ENCODE results near the gene SPDL1. TPM values are rescaled to one million over a fixed set of nuclear protein-coding genes. Genes with fewer than 3 reads are reported as not detected.
A peak's percentile ranks its signal among the peaks of the same experiment; 100 is the strongest.
"Not testable (repeated sequence)": the region's sequence is repeated elsewhere in the genome, so short reads cannot be mapped to it uniquely, and the experiment has no call there.

The SPDL1 gene
- total RNA-seq, 2 donors from 2014 or later = 3.8 to 7.1 TPM

DNA sequence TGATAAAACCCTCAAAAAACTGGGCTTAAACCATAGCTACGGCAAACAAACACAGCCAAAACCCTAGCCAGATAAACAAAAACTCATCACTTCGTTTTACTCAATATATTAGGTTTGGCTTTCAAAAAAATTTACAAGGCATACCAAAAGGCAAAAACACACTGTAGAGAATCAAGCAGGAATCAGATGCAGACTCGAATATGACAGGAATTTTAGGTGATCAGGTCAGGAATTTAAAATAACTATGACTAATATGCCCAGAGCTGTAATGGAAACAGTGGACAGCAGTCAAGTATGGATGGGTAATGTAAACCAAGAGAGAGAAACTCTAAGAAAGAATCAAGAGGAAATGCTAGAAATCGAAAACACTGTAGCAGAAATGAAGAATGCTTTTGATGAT lies 27.0 kb downstream of the SPDL1 start:
- intact Hi-C loops (cut with DNase I, micrococcal nuclease) = no loop called here
- ATAC-seq (no peak), DNase-seq (no peak)

DNA sequence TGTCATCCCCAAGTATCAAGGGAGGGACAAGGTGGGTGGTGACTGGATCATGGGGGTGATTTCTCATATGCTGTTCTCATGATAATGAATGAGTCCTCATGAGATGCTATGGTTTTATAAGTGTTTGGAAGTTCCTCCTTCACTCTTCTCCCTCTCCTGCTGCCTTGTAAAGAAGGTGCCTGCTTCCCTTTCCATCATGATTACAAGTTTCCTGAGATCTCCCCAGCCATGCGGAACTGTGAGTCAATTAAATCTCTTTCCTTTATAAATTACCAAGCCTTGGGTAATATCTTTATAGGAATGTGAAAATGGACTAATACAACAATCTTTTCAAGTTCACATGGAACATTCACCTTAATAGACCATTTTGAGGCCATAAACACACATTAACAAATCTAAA lies 32.0 kb downstream of the SPDL1 start:
- intact Hi-C loops (cut with DNase I, micrococcal nuclease) = no loop called here
- no peak for DNase-seq
- no peak for ATAC-seq

DNA sequence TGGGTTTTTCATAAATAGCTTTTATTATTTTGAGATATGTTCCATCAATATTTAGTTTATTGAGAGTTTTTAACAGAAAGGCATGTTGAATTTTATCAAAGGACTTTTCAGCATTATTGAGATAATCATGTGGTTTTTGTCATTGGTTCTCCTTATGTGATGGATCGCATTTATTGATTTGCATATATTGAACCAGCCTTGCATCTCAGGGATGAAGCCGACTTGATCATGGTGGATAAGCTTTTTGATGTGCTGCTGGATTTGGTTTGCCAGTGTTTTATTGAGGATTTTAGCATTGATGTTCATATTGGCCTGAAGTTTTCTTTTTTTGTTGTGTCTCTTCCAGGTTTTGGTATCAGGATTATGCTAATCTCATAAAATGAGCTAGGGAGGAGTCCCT lies 40.7 kb downstream of the SPDL1 start:
- ATAC-seq; intact Hi-C loops (cut with DNase I, micrococcal nuclease); DNase-seq: not testable (repeated sequence)

DNA sequence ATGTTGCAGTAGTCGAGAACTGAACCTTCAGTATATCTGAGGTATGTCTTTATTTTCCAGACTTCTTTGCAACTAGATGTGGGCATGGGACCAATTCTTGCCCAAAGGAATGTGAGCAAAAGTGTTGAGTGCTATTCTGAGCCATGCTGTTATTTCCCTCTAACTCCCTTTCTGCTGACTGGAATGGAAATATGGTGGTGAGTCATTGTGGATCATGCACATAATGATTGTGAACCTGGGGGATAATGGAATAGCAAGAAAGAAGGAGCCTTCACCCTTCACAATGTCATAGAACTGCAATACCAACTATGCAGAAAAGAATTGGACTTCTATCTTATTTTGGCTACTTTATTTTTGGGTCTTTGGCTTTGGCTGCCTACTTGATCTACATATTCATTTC lies 43.2 kb downstream of the SPDL1 start:
- DNase-seq (no peak), ATAC-seq (no peak)
- intact Hi-C loops (cut with DNase I, micrococcal nuclease) = no loop called here

DNA sequence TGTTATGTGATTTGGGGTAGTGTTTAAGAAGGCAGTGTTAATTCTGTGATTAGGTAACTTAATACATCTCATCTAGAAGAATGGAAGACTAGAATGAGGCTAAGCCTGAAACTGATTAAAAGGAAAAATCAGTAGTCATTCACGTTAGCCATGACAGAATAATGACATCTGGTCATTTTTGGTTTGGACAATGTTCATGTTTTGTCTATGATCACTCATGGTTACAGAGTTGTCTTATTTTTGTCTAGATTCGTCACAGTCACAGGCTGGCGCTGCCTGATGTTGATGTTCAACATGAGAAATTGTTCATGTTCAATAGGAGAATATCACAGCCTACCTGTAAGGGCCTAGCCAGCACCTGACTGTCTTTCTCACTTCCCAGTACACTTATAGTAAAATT lies 44.0 kb downstream of the SPDL1 start:
- intact Hi-C loops (cut with DNase I, micrococcal nuclease) = no loop called here
- DNase-seq (no peak), ATAC-seq (no peak)

DNA sequence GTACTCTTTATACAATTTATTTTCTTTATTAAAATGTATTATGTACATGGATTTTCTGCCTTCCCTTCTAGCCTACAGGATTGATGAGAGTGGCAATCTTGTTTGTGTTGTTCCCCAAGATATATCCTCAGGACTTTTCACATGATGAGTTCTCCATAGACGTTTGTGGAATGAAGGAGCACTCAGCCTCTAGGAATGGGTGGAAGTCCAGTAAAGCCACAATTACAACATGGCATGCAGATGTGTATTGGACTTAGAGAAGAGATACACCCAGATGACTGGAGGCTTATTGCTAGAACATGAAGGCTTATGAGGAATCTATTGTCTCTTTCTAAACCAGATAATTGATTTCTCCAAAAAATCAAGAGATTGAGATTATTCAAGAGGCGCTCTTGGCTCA lies 45.3 kb downstream of the SPDL1 start:
- no peak for DNase-seq
- no peak for ATAC-seq
- intact Hi-C loops (cut with DNase I, micrococcal nuclease) = no loop called here

DNA sequence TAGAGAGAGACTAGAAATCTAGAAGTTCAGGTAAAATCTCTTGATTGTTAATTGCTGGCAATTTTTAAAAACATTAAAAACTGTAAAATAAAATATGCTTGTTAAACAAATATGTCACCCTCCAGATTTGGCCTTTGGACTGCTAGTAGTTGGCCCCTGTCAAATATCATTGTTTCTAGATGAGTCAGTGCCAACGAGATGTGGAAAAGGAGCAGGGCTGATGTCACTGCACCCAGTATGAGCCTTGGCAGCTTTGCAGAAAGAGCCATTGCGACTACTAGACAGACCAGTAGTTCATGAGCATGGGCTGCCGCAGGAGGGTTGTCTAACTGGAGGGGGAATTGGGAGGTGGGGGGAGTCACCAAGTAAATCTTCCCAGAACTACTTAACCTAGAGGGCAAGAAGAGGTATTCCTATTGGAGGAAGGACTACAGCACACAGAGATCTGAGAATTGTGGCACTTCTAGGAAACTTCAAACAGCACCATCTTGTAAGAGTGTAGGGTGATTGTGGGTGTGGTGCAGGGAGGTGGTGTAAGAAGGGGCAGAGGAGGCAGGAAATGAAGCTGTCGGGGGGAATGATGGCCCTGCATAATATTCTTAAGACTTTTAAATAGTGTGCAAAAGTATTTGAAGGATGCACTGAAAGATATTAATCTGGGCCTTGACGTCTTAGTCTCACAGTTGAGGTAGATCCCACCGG lies 46.4 kb downstream of the SPDL1 start:
- ATAC-seq (no peak), DNase-seq (no peak)
- intact Hi-C loops (cut with DNase I, micrococcal nuclease) = no loop called here

DNA sequence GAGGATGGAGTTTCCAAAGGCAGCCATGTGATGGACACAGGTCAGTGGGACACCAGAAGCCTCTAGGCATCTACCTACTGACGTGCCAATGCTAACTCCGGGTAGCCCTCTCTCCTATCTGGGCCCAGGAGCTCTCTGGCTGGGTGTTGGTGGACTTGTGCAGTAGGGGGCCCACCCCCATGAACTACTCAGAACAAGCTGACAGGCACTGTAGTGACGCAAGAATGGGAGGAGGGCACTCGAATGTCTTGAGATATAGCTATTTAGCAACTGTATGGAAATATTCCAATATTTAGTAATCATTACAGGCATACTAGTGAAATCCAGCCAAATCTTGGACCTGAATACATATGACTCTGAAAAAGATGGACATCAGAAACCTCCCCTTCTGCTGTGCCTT lies 47.8 kb downstream of the SPDL1 start:
- ATAC-seq (no peak), DNase-seq (no peak)
- intact Hi-C loops (cut with DNase I, micrococcal nuclease) = no loop called here

DNA sequence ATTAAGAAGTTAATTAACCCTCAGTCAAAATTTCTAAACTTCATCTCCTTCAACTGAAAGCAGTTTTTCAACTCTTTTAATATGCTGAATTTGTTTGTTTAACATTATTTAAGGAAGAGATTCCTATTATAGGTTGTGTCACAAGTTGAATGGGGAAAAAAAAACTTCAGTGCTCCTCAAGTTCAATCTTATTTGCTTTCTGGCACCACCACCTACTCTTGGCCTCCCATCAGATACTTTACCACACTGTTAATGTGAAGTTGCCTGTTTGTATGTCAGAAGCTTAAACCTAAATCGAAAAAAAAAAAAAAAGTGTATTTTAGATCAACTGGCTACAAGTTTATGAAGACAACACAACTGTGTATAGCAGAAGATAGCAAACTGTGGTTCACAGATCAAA lies 49.4 kb downstream of the SPDL1 start:
- ATAC-seq (no peak), DNase-seq (no peak)
- intact Hi-C loops (cut with DNase I, micrococcal nuclease) = no loop called here

DNA sequence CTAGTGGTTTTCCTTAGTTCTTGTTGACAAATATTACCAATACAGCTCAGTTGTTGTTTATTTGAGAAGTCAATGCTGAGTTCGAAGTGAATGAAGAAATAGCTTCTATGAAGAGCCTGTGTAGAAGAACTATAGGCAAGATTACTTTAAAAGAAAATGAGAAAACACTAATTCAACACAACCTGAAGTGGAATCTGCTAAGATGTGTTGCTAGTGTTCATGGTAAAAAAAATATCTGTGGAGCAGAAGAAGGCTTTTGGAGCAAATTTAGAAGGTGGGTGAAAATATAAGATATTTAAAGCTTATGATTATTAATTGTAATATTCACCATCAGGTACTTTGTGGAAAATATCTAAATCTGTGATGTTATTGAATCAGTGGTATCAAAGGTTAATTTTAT lies 51.0 kb downstream of the SPDL1 start:
- intact Hi-C loops (cut with DNase I, micrococcal nuclease) = no loop called here
- no peak for DNase-seq
- ATAC-seq = no peak

DNA sequence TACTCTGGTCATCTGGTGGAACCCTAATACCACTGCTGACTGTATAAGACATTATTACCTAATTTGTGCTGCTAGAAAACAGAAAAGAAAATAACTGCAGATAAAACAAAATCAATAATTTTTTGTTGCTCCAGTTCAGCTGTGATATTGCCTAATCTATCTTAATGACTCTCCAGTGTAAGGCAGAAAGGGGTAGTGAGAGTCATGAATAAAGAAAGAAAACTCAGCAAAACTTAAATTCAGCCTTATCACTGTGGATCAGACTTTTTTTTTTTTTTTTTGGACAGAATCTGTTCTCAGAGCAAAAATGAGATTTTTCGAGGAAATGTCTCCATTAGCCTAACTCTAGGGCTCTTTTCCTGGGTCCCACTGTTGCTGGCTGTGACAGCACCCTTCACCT lies 52.4 kb downstream of the SPDL1 start:
- no peak for DNase-seq
- ATAC-seq = no peak
- intact Hi-C loops (cut with DNase I, micrococcal nuclease) = no loop called here

DNA sequence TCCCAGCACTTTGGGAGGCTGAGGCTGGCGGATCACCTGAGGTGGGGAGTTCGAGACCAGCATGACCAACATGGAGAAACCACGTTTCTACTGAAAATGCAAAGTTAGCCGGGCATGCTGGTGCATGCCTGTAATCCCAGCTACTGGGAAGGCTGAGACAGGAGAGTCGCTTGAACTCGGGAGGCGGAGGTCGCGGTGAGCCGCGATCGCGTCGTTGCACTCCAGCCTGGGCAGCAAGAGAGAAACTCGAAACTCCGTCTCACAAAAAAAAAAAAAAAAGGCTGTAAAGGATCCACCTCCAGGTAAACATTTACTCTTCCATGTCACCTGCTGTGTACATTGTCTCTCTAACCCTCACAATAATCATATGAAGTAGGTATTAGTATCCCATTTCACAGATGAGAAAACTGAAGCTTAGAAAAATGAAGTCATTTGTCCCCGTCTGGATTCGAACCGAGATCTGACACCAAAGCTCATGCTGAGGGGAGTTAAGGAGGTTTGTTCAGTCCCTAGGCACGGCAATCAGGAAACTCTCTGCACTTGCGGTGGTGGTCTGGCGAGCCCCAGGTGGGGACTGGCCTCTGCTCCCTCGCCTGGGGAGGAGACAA lies 53.0 kb downstream of the SPDL1 start:
- DNase-seq = no peak
- intact Hi-C loops (cut with DNase I, micrococcal nuclease) = no loop called here
- no peak for ATAC-seq

DNA sequence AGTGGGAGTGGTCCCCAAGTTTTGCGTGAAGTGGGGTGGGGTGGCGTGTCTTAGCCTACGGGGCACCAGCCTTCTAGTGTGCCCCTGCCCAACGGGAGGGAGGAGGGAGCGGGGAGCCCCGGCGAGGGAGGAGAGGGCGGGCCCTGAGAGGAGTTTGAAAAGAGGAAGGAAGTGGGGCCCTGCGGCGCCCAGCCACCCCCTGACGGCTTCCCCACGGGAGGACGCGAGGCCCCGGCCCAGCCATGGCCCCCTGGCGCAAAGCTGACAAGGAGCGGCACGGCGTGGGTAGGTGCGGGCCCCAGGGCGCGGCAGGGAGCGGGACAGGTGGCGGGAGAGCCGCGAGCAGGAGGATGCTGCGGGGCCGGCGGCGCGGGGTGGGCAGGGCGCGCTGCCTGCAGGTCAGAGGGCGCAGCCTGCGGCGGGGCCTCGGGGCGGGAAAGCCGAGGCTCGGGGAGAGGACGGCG lies 53.5 kb downstream of the SPDL1 start, which contains the start of gene DOCK2:
TSS of gene DOCK2 (plus strand) at position 191 of the 464 bp plus-strand sequence. CDS start at position 243, 52 bp downstream.
- ATAC-seq (peak; percentile 53), DNase-seq (peak; percentile 62 to 70)
- intact Hi-C loops (cut with DNase I, micrococcal nuclease) = no loop called here

DNA sequence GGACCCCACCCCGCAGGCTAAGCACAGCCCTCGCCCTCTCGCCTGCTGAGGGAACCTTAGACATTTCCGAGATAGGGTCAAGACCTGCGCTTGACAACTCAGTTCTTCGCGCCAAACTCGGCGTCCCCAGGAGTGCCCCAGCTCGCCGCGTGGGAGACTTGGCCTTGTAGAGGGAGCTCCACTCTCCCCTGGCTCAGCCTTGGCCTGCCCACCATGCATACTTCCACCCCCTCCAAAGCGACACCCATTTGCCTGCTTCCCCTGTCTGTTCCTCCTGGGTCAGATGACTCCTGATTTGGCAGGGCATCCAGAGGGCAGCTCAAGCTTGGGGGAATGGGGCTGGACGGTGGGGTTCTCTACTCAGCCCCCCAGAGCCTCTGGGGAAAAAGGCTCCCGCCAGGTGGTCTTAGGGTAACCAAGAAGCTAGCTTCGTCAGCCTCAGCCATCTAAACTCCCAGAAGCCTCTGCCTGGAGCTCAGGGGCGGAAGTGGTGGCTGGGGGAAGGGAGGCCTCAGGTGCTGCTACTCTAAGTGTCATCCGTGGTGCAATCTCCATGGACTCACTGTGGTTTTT lies 54.1 kb downstream of the SPDL1 start:
- ATAC-seq = peak; percentile 31
- intact Hi-C loops (cut with DNase I, micrococcal nuclease) = no loop called here
- DNase-seq = peak in 1 of 2 donors; percentile 61

DNA sequence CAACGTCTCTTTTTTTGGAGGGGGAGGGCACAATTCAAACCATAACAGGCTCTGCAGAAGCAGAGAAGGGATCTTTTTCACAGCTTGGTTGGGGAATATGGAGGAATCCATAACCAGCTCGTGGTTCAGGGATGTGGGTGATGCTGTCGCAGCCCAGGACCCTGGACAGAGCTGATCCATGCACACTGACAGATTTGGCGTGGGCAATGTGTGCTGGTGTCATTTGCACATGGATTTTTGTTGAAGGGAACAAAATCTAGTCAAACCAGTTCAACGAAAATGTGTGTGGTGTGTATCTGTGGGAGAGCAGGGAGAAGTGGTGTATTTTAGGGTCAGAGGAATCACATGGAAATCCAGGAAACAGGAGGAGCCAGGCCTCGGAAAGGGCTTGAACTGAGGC lies 57.7 kb downstream of the SPDL1 start:
- DNase-seq (no peak), ATAC-seq (no peak)
- intact Hi-C loops (cut with DNase I, micrococcal nuclease) = no loop called here

DNA sequence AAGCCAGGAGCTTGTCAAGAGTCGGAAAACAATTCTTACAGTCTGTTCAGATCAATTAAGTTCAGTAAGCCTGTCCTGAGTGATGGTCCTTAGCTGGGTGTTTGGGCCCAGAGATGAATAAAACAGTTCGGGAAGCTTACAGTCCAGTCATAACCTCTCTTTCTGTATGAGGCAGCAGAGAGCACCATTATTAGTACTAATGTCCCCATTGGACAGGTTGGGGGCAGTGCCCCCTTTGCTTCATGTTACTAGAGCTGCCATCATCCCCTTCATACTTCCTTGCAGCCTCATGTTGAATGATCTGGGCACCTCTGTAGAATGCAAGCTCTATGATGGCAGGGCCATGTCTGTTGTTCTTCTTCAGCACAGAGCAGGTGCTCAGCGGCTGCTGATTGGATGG lies 63.3 kb downstream of the SPDL1 start:
- intact Hi-C loops (cut with DNase I, micrococcal nuclease) = no loop called here
- DNase-seq = no peak
- no peak for ATAC-seq

DNA sequence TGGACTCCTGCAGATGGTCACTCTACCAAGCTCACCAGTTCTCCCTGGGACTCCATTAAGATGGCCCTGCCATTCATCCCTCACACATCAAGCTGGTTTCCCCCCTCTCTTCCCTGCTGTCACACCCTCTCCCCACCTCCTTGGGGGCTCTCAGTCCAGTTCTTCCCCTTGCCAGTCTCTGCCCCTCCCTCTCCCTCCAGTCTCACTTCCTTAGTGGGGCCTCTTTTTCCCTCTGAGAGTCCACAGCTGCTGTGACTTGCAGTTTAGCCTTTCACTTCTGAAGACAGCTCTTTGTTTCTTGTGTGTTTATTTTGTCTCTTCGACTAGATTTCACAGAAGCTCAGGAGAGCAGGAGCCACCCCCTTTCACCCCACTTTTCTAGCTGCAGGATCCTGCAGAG lies 64.0 kb downstream of the SPDL1 start:
- DNase-seq (no peak), ATAC-seq (no peak)
- intact Hi-C loops (cut with DNase I, micrococcal nuclease) = no loop called here

DNA sequence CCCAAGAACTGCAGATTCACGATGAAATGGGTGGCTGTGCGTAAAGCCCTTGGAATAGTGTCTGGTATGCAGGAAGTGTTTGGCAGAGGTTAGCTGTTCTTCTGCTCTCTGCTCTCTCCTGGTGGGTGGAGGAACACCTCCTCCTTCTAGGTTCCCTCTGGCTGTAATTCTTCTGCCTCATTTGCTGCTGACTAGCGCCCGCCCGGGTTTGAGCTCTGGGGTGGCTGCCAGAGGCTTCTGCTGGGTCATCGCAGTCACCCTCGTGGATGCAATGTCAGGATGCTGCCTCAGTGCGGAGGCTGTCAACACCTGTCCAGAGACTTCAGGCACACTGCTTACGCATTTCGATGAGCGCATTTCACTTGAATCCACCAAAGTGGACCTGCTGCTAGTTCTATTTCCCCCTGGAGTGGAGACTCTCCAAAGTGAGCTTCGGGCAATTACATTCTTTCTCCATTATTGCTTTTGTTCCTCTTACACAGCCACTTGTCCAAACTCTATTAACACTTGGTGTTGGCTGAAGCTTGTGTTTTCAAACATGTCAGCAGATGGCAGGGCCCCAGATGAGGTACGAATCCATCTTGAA lies 65.2 kb downstream of the SPDL1 start:
- intact Hi-C loops (cut with DNase I, micrococcal nuclease) = no loop called here
- DNase-seq (no peak), ATAC-seq (no peak)

DNA sequence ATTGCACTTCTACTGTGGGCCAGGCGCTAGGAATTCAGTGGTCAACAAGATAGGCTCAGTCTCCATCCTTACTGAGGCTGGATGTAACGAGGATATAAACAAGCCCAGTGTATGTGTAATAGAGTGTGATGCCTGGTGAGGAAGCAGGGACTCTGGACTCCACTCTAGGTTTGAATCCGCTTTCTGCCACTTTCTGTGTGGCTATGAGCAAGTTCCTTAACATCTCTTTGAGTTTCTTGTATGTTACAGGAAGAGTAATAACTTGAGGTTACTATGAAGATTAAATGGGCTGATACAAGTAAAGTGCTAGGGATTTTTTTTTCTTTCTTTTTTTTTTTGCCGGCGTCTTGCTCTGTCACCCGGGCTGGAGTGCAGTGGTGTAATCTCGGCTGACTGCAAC lies 65.9 kb downstream of the SPDL1 start:
- ATAC-seq (no peak), DNase-seq (no peak)
- intact Hi-C loops (cut with DNase I, micrococcal nuclease) = no loop called here

DNA sequence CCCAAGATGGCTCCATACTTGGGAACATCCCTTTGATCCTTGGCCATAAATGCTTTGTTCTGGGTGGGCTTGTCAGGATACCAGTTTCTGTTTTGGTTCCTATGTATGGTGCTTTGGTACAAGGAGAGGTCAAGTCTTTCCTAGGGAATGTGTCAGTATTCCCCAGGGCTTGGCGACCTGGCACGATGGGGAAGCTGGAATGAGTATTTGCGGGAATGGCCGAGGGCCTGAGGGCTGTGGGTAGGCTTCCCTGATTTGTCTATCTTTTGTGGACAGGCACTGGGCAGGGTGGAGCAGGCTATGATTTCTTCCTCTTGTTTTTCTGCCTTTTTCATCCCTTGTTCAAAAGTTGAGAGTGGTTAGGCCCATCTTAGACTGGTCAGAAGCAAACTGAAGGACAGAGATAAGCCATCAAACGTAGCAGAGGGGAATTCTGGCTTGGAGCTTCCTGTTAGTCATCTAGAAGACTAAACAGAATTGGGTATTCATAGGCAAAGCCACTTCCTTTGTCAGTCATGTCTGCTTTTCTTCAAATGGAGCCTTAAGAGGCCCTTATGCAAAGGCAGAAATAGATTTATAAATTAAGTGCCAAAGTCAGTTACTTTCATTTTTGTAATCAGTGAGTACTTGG lies 67.2 kb downstream of the SPDL1 start:
- DNase-seq = no peak
- intact Hi-C loops (cut with DNase I, micrococcal nuclease) = no loop called here
- ATAC-seq = no peak
